COLO668 (cell line): ENCODE results near the gene TSHZ3.

Experiments
- DNase-seq: peaks from one replicate; lab custom pipeline; 2025; ENCODE audit not compliant: unreplicated experiment; lab: John Stamatoyannopoulos, UW

TSHZ3 gene

DNA sequence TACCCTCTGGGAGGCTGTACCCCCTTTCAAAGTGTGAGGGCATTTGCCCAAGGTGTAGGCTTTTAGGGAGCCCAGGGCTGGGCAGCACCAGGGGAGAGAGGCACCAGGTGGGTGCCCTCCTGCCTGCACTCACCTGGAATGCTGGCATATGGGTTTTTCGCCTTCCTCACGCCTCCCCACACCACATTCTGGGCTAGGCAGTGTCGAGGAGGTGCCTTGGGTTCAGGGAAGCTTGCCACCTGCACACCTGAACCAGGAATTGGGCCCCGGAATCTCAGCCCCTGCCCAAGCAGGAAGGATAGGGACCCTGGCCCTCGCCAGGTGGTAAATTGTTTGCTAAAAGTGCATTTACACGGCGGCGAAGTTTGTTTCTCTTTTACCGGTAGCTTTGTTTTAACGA, 5.1 kb upstream of the TSHZ3 start:
- no peak for DNase-seq

DNA sequence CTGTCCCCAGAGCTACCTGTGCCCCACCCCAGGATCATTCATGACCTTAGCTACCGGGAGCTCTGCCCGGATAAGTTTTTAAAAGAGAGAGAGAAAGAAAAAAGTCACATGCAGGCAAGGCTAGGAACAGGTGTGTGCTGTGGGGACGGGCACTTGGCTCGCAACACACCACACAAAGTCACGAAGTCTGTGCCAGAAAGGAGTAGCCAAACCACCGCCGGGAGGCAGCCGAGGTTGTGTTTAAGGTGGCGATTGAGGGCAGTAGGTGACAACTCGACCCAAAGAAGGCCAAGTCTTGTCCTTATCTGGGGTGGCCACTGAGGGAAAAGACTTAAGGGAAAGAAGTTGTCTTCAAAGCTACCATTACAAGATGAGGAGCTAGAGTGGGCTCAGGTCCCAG, 4.6 kb upstream of the TSHZ3 start:
- DNase-seq = no peak

- DNase-seq = no peak
Measured at GRCh38 chr19:31352782-31353651, 3.8 kb upstream of the TSHZ3 start.

DNA sequence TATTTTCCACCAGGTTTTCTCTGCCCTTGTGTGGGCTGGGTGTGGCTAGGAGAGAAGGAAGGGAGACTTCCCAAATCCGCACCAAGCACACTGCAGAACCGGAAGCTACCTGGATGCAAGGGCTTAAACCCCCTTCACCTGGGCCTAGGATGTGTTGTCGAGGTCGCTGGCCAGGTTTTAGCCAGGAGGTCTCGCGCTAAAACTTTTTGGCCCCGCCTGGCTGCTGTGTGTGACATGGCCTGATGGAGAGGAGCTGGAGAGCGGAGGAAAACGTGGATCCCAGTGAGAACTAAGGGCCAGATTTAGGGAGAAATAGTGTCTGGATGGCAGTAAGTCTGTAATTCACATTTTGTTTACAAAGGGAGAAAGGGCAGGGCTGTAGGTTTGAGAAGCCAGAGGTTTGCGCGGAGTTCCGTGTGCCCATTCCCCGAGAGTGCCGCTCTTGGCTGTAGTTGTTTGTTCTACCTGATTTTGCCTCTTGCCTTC, 3.1 kb upstream of the TSHZ3 start:
- no peak for DNase-seq

DNA sequence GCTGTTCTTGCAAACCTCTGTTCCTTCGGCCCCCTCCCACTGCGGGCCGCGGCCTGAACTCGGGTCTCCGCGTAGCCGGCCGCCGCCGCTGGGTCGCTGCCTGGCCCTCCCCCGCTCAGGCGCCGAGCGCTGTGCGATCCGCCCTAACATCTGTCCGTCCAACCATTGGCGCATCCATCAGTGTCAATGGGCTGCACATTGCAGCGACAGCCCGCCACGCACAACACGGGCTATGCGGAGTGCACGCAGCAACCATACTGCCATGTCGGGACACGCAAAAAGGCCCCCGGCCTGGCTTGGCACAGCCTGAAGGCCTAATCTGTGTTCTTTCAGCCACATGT, 2.6 kb upstream of the TSHZ3 start:
- DNase-seq = no peak

DNA sequence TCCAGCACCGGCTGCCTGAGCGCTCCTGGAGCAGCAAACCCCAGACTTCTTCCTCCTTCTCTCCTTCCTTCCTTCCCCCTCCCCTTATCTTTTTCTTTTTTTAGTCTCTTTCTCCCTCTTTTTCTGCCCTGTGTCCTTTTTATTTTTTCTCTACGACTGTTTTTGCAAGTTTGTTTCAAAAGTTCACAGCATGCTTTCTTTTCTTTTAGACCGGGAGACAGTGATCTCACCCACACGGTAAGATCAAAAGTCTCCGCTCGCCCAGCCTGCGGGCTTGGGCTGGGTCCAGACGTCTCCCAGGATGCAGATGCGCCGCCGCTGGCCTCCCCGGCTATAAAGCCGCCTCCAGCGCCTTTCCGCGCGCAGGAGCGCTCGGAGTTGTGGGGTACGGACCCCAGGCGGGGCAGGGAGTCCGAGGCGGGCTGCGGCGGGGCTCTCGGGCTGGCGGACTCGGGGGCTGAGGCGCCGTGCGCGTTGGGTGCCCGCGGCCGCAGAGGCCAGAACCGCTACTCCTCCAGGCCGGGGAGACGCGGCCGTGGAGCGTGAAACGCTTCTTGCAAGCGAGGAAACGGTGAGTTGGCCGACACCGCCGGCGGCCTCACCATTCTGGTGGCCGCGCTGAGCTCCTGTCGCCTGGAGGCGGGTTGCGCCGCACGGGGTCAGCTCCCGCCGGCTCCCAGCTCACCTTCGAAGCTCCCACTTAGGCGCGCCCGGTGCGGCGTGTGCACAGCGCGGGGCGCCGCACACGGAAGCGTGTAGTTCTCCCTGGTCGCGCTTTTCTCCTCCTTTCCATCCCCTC, 2.0 kb upstream of the TSHZ3 start:
- DNase-seq = no peak

DNA sequence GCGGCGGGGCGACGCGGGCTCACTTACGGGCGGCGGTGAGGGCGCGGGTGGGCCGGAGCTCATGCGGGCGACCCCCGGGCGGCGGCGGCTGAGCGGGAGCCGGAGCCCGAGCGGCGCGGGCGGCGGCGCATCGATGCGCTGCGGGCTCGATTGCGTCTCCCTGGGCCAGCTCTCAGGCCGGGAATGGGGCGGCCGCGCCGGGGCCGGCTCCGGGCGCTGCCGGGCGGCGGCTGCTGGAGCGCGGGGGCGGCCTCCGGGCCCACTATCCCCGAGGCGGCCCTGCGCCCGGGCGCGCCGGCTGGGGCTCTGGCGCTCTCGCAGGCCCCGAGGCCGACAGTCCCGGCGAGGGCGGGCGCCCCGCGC, 1.4 kb upstream of the TSHZ3 start:
- peak; percentile 14 for DNase-seq

- DNase-seq = no peak
Measured at GRCh38 chr19:31350033-31350692, 927 bp upstream of the TSHZ3 start.

DNA sequence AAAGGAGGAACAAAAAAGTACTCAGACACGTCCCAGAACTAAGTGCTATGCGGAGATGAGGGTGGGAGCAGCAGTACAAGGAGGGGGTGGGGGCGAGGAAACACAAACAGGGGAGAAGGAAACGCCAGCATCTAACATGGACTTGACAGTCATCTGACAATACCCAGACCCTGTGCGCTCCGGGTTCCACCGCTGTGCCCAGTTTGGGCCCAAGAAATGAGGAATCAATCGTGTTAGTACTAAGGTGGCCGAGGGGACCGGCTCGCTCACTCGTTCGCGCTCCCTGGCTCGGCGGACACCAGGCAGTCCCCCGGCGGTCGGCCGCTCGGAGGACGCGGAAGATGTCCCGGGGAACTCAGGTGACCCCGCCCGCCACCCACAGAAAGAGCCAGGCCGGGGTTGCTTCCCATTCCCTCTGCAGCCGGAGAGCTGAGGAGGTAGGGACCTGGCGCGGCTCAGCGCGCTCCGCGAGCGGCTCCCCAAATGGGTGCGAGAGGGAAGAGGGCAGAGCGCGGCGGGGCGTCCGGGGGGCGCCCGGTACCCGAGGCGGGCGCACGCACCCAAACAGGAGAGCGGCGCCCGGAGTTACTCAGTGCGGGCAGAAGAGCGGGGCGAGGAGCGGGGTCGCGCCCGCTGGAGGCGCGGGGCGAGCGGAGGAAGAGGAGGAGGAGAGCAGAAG, 616 bp downstream of the TSHZ3 start:
- no peak for DNase-seq

DNA sequence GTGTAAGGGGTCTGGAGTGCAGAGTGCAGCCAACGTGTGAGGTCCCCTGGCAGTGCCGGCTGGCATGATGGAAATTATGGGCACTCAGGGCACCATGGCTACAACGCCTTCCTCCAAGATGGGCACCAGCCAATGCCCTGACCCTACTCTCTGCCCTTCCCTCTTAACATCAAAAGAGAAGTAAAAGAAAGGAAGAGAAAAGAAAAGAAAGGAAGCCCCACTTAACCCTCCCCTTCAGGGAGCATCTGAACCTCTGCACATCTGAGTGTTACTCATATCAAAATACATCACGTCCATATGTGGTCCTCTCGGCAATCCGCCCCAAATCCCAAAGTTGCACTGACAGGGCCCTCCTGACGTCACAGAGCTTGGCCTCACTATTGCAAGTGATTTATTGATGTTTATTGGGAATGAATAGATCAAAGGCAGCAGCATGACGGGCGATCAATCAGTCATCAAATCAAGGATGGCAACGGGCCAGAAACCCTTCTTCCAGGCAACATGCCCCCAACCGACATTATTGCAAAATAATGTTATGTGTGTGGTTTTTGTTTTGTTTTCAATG, 1.3 kb downstream of the TSHZ3 start:
- DNase-seq = no peak

DNA sequence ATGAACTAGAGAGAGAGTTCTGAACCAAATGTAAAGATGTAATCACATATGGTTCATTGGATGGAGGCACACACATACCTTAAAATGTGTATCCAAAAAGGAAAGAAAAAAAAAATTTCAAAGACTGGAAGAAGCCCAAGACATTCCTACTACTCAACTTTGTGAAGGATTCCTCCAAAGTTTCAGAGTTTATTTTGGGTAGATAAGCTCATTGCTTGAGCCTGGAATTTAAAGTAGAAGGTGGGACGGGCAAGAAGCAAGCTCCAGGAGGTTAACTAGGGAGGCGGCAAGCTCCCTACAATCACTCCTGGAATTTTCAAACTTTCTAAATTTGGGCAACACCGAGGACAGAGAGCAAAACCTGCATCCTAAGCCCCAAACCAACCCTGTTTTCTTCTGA, 1.9 kb downstream of the TSHZ3 start:
- no peak for DNase-seq

GRCh38 chr19:31346184-31347059, 2.8 kb downstream of the TSHZ3 start:
- no peak for DNase-seq

GRCh38 chr19:31344403-31344802, 4.8 kb downstream of the TSHZ3 start:
- no peak for DNase-seq

GRCh38 chr19:31342926-31343325, 6.3 kb downstream of the TSHZ3 start:
- no peak for DNase-seq

DNA sequence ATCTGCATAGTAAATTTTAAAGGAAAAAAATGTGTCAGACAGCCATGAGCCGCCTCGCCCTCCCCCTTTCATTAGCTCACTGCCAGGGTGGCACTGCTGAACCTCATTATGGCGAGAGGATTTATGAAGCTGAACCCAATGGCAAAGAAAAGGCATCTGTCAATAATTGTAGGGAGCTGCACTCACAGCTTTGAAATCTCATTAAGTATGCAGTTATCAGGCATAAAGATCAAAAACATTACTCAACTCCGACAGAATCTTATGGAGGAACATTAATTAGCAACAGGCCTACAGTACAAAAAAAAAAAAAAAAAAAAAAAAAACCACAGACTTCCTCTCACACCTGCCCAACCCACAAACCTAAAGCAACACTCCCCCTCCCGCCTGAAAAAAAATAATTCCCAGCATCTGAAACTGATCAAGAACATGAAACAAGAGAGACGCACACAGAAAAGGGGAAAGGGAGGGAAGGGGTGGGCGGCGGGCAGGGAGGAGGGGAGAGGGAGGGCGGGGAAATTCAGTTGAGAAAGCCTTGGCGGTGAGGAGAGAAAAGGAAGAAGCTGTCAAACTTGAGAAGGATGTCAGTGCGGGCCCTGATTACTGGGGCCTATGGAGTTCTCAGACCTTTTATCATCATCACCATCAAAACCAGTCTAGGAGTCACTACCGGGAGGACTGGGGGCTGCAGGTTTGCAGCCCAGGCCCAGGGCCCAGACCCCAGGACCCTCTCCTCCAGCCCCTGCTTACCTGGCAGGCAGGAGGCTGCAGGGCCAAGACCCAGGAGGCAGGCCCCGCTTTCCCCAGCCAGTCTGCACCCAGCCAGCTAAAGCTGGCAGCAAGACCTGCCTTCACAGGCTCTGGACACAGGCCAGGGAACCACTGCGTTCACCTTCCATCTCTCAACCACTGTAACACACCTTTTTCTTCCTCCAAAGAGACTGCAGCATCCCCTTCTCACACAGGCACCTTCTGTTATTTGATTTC, 8.9 kb downstream of the TSHZ3 start:
- DNase-seq = no peak

DNA sequence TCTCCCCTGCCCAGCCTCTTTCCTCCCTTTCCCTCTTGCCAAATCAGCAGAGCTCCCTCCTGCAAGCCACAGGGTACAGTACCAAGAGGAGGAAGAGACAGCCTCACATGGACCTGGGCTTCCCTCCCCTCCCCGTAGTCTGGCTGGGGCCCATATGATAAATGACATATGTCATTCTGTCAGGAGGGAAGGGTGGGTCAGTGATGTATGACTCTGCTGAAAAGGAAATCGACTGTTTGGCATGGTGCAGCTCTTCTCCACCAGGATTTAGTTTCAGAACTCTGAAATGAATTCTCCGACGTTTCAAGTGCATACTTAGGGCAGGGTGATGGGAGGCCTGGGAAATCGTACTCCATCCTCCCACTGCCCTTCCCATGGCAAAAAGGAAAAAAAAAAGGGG, 9.8 kb downstream of the TSHZ3 start:
- no peak for DNase-seq

DNA sequence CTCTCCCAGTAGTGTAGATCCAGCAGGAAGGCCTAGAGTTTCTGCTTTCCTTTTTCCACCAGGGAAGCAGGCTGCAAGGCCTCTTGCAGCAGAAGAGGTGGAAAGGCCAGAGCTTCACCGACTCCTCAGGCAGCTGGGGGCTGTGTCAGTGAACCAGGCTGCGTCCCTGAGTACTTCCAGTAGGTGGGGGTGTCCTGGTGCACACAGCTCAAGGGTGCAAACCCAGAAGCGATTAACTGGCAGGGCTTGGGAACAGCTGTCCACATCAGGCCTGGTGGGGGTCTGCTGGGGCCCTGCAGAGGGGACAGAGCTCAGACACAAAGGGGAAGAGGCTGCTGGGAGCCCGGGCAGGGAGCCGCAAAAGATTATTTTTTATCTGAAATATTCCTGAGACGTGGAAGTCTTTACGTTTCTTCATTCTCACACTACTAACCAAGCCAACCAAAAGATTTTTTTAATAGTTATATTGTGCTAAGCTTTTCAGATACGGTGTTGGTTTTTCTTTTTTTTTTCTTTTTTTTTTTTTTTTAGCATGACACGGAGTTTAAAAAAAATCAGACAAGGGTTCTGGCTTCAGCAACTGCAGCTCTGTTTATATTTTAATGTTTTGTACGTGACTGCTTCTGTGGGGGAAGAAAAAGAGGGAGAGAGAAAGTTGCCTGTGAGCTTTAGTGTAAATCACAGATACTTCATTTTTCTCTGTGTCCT, 11.0 kb downstream of the TSHZ3 start:
- no peak for DNase-seq
